C4-2B (cell line): ENCODE measurements around the gene SGCG.

Source experiments
- CTCF ChIP-seq: fragments of 450-650 bp; conservative IDR thresholded peaks from 2 replicates; pipeline ENCODE4 v1.5.1; 2017; ENCODE audit warnings: mild to moderate bottlenecking
- ZFX ChIP-seq: fragments of 450-650 bp; IDR thresholded peaks from 2 replicates; pipeline ENCODE4 v1.6.1; 2017

GRCh38 chr13:23279321-23279720 is 98.5 kb downstream of the SGCG start:
- TF ChIP-seq CTCF (no peak), ZFX (no peak)
